A673 (cell line): ENCODE results near the gene CPEB4.

Experiments
- CTCF ChIP-seq: fragments of 300-800, 200-600 bp; sonication (generic); conservative IDR thresholded peaks from 2 replicates; pipeline ENCODE4 v1.5.1; 2017; ENCODE audit warnings: low read depth, mild to moderate bottlenecking, antibody characterized with exemption, low read length, moderate library complexity, mixed read lengths
- EZH2 ChIP-seq: fragments of 200-600 bp; sonication (generic); IDR thresholded peaks from 2 replicates; pipeline ENCODE4 v1.6.1; 2017; ENCODE audit warnings: borderline replicate concordance, low read depth, mild to moderate bottlenecking, mixed read lengths, antibody characterized with exemption, low read length; ENCODE audit not compliant: poor library complexity, severe bottlenecking

- TF ChIP-seq CTCF (no peak), EZH2 (no peak)
These were observed 83.7 kb downstream of the CPEB4 start for GRCh38 chr5:173971681-173972345.
